Femur (tissue), 1 donor: ENCODE measurements around the gene RAB44.
"Not testable (repeated sequence)": the region's sequence is repeated elsewhere in the genome, so short reads cannot be mapped to it uniquely, and the experiment has no call there.

Experiments used
- DNase-seq: peaks from one replicate; pipeline ENCODE4 v3.0.0-alpha.2; 2017

Gene RAB44

GRCh38 chr6:36697481-36697903 is at the start of gene RAB44:
TSS of gene RAB44 (plus strand) at chr6:36697826. CDS start at chr6:36704236, 6,410 bp downstream.
- no peak for DNase-seq

GRCh38 chr6:36649086-36649485 is 48.5 kb upstream of the RAB44 start:
- DNase-seq, result no peak

- DNase-seq, result no peak
Measured at GRCh38 chr6:36649701-36650484, 47.7 kb upstream of the RAB44 start.

- DNase-seq, result no peak
Measured at GRCh38 chr6:36650848-36651478, 46.7 kb upstream of the RAB44 start.

GRCh38 chr6:36651659-36652379 is 45.8 kb upstream of the RAB44 start:
- no peak for DNase-seq

GRCh38 chr6:36654469-36654868 is 43.2 kb upstream of the RAB44 start:
- not testable (repeated sequence) for DNase-seq

GRCh38 chr6:36655085-36655724 is 42.4 kb upstream of the RAB44 start:
- DNase-seq, result no peak

GRCh38 chr6:36656441-36656840 is 41.2 kb upstream of the RAB44 start:
- DNase-seq, result no peak

- DNase-seq, result no peak
Measured at GRCh38 chr6:36657271-36657670, 40.4 kb upstream of the RAB44 start.

GRCh38 chr6:36657942-36658544 is 39.6 kb upstream of the RAB44 start:
- DNase-seq, result no peak

- peak; percentile 45 for DNase-seq
Measured at GRCh38 chr6:36659271-36659670, 38.4 kb upstream of the RAB44 start.

GRCh38 chr6:36660771-36661471 is 36.7 kb upstream of the RAB44 start:
- peak; percentile 64 for DNase-seq

- no peak for DNase-seq
Measured at GRCh38 chr6:36662380-36662779, 35.2 kb upstream of the RAB44 start.

- DNase-seq, result no peak
Measured at GRCh38 chr6:36662827-36663256, 34.8 kb upstream of the RAB44 start.

- DNase-seq, result no peak
Measured at GRCh38 chr6:36663504-36664446, 33.9 kb upstream of the RAB44 start.

- no peak for DNase-seq
Measured at GRCh38 chr6:36665180-36665579, 32.4 kb upstream of the RAB44 start.

GRCh38 chr6:36666287-36666686 is 31.3 kb upstream of the RAB44 start:
- DNase-seq, result no peak

- peak; percentile 61 for DNase-seq
Measured at GRCh38 chr6:36666826-36667591, 30.6 kb upstream of the RAB44 start.

GRCh38 chr6:36668591-36668990 is 29.0 kb upstream of the RAB44 start:
- no peak for DNase-seq

GRCh38 chr6:36669002-36669401 is 28.6 kb upstream of the RAB44 start:
- DNase-seq, result no peak
